IMR-90 (cell line): ENCODE data around the gene VAMP7. TPM values are rescaled to one million over a fixed set of nuclear protein-coding genes. Genes with fewer than 3 reads are reported as not detected.

Source experiments
- ATAC-seq: fragments of 200-7000 bp; cut with Tn5 transposase; 2 replicates; pipeline ENCODE4 v1.9.1; 2020; ENCODE audit warnings: low read depth, mild to moderate bottlenecking, moderate library complexity
- BruUV-seq: library from RNA; stranded (reverse); fragments of 400-500 nt; replicated peaks from 2 replicates; lab custom pipeline; 2021; lab: Mats Ljungman, UMichigan
- CTCF ChIA-PET: fragments of 300-600 bp; formaldehyde crosslinking; extraction: SDS; loops from one replicate; lab custom pipeline; 2021; ENCODE audit warnings: antibody characterized with exemption; lab: Yijun Ruan, JAX
- POLR2A ChIA-PET: fragments of 300-600 bp; sonication (Branson Sonifier 250); formaldehyde crosslinking; loops from one replicate; lab custom pipeline; 2022; ENCODE audit warnings: antibody characterized with exemption; ENCODE audit not compliant: unreplicated experiment; lab: Charles Lee
- DNase-seq: peaks from one replicate; pipeline ENCODE4 v3.0.0; 2013
- H2AFZ ChIP-seq: replicated peaks from 2 replicates; pipeline ENCODE3; 2013; ENCODE audit warnings: low read length, mild to moderate bottlenecking; ENCODE audit not compliant: poor library complexity
- H2AK5ac ChIP-seq: 2 replicates; pipeline ENCODE4 v1.6.1; 2013; ENCODE audit warnings: low read depth, low read length, inconsistent platforms
- H2AK9ac ChIP-seq: replicated peaks from 2 replicates; pipeline ENCODE3; 2013; ENCODE audit warnings: mild to moderate bottlenecking, low read depth, low read length, moderate library complexity; ENCODE audit not compliant: poor library complexity
- H2BK120ac ChIP-seq: 2 replicates; pipeline ENCODE4 v1.6.1; 2013; ENCODE audit warnings: low read depth, low read length, inconsistent platforms
- H2BK15ac ChIP-seq: 3 replicates; pipeline ENCODE4 v1.6.1; 2013; ENCODE audit warnings: low read depth, low read length, inconsistent platforms
- H2BK20ac ChIP-seq: 2 replicates; pipeline ENCODE4 v1.6.1; 2013; ENCODE audit warnings: low read depth, mild to moderate bottlenecking, inconsistent platforms, low read length, moderate library complexity
- H2BK5ac ChIP-seq: 2 replicates; pipeline ENCODE4 v1.6.1; 2013; ENCODE audit warnings: mild to moderate bottlenecking, low read depth, low read length, inconsistent platforms; ENCODE audit not compliant: poor library complexity, severe bottlenecking
- H3K14ac ChIP-seq: replicated peaks from 2 replicates; pipeline ENCODE4 v1.6.1; 2013; ENCODE audit warnings: low read depth, low read length, inconsistent platforms
- H3K18ac ChIP-seq: 2 replicates; pipeline ENCODE4 v1.6.1; 2013; ENCODE audit warnings: low read depth, low read length, control low read depth
- H3K23ac ChIP-seq: 2 replicates; pipeline ENCODE4 v1.6.1; 2013; ENCODE audit warnings: low read depth, low read length, inconsistent platforms
- H3K27ac ChIP-seq: 2 replicates; pipeline ENCODE4 v1.5.1; 2013; ENCODE audit warnings: mild to moderate bottlenecking, control low read depth, low read length; ENCODE audit not compliant: insufficient read depth
- H3K27me3 ChIP-seq: 2 replicates; pipeline ENCODE4 v1.6.1; 2013; ENCODE audit warnings: low read length; ENCODE audit not compliant: control insufficient read depth, insufficient read depth
- H3K36me3 ChIP-seq: 2 replicates; pipeline ENCODE4 v1.6.1; 2013; ENCODE audit warnings: low read length, mixed read lengths; ENCODE audit not compliant: control insufficient read depth, insufficient read depth
- H3K4ac ChIP-seq: 2 replicates; pipeline ENCODE4 v1.6.1; 2013; ENCODE audit warnings: low read depth, low read length, inconsistent platforms
- H3K4me1 ChIP-seq: 2 replicates; pipeline ENCODE4 v1.6.1; 2013; ENCODE audit warnings: low read length, mixed read lengths; ENCODE audit not compliant: control insufficient read depth, insufficient read depth
- H3K4me2 ChIP-seq: 2 replicates; pipeline ENCODE4 v1.6.1; 2013; ENCODE audit warnings: low read depth, mild to moderate bottlenecking, control low read depth, low read length, moderate library complexity
- H3K4me3 ChIP-seq: 2 replicates; pipeline ENCODE4 v1.5.1; 2013; ENCODE audit warnings: low read depth, mild to moderate bottlenecking, control low read depth, low read length, moderate library complexity; ENCODE audit not compliant: insufficient read depth
- H3K56ac ChIP-seq: 2 replicates; pipeline ENCODE4 v1.6.1; 2013; ENCODE audit warnings: low read length, inconsistent platforms; ENCODE audit not compliant: insufficient read depth; ENCODE audit errors: extremely low read depth
- H3K79me1 ChIP-seq, 2 experiments: 2 replicates each; pipeline ENCODE4 v1.6.1; 2013; ENCODE audit warnings: low read length in 2 of 2, inconsistent platforms in 1 of 2, low read depth in 1 of 2
- H3K9ac ChIP-seq: 2 replicates; pipeline ENCODE4 v1.6.1; 2013; ENCODE audit warnings: low read depth, low read length, control low read depth
- H3K9me1 ChIP-seq: 2 replicates; pipeline ENCODE4 v1.6.1; 2013; ENCODE audit warnings: low read length, inconsistent platforms; ENCODE audit not compliant: insufficient read depth
- H3K9me3 ChIP-seq: 2 replicates; pipeline ENCODE4 v1.6.1; 2013; ENCODE audit warnings: low read length; ENCODE audit not compliant: control insufficient read depth, insufficient read depth
- H4K20me1 ChIP-seq: 2 replicates; pipeline ENCODE4 v1.6.1; 2013; ENCODE audit warnings: low read length, inconsistent platforms; ENCODE audit not compliant: insufficient read depth
- H4K5ac ChIP-seq: 2 replicates; pipeline ENCODE4 v1.6.1; 2013; ENCODE audit warnings: mild to moderate bottlenecking, low read depth, low read length, control low read depth
- H4K8ac ChIP-seq, 2 experiments: 2 replicates each; pipeline ENCODE4 v1.6.1; 2013; ENCODE audit warnings: low read depth in 2 of 2, low read length in 2 of 2, control low read depth in 1 of 2, inconsistent platforms in 1 of 2
- H4K91ac ChIP-seq: 2 replicates; pipeline ENCODE4 v1.6.1; 2013; ENCODE audit warnings: low read depth, low read length, inconsistent platforms; ENCODE audit not compliant: insufficient read depth
- NFE2L2 ChIP-seq: fragments of 150-350 bp; IDR thresholded peaks from 2 replicates; pipeline ENCODE4 v1.6.1; 2016; ENCODE audit warnings: low read depth, mild to moderate bottlenecking, low read length
- WGBS, 2 experiments: methylation state at CpG; one replicate each; pipeline versions ENCODE4 v1.1.5 to v1.1.7; 2013; ENCODE audit warnings: missing lambda C conversion rate in 2 of 2; ENCODE audit not compliant: insufficient read length in 1 of 2; ENCODE audit errors: extremely low coverage in 2 of 2; 5-methylcytosine and 5-hydroxymethylcytosine counted together
- dilution Hi-C: fragments of 300-500 bp; cut with HindIII; formaldehyde crosslinking; loops from one replicate; pipeline ENCODE4 v1.14.3; 2018; ENCODE audit warnings: low sequenced_read_pairs; ENCODE audit not compliant: unreplicated experiment
- in situ Hi-C: fragments of 300-500 bp; cut with MboI; formaldehyde crosslinking; loops from 3 replicates; pipeline ENCODE4 v1.14.3; 2019; ENCODE audit warnings: low sequenced_read_pairs, inconsistent platforms, mixed read lengths
- intact Hi-C: fragments of 100-400 bp; cut with micrococcal nuclease; formaldehyde crosslinking; loops from 2 replicates; pipeline ENCODE4 v1.10.0; 2022
- polyA plus RNA-seq, 3 experiments: library from polyadenylated mRNA; depleted of rRNA; stranded (reverse); fragments of >200 nt; gene quantifications; 2 replicates each; pipeline ENCODE4 v1.2.3, GENCODE V29; 2012; ENCODE audit warnings: low replicate concordance in 1 of 3
- total RNA-seq: library from RNA; depleted of rRNA; stranded (reverse); fragments of >200 nt; gene quantifications from 2 replicates; pipeline ENCODE4 v1.2.3, GENCODE V29; 2012

Gene VAMP7
- total and polyA plus RNA-seq, 2 of the 4 experiments (the other 2 are of a cell fraction), result 21.7 to 39.1 TPM

- in situ Hi-C loops, result no loop called here
- no peak overlapping the region for H2BK20ac ChIP-seq
- DNase-seq (no peak), ATAC-seq (no peak)
- no peaks in the 10 kb centered on the region for H3K79me1 ChIP-seq
- dilution Hi-C loops, result no loop called here
- H2AK9ac ChIP-seq, result no peak overlapping the region
- H3K27me3 ChIP-seq, result no peaks in the 10 kb centered on the region
- no peak overlapping the region for H2AFZ ChIP-seq
- no peak overlapping the region for H3K18ac ChIP-seq
- no CpG with 5 or more reads among the region's 3 CpGs for WGBS, 2 experiments
- H3K23ac ChIP-seq, result no peak overlapping the region
- no peak overlapping the region for H2BK5ac ChIP-seq
- H2AK5ac ChIP-seq, result no peak overlapping the region
- no peak overlapping the region for H3K4me2 ChIP-seq
- no peaks in the 10 kb centered on the region for H4K20me1 ChIP-seq
- H2BK120ac ChIP-seq, result no peak overlapping the region
- BruUV-seq, result no TSS peak
- H3K36me3 ChIP-seq, result no peaks in the 10 kb centered on the region
- no peaks in the 10 kb centered on the region; the same call in 1 of the 2 replicates for H3K9me3 ChIP-seq
- TF ChIP-seq NFE2L2, result no peak
- no peaks in the 10 kb centered on the region for H3K9me1 ChIP-seq
- H3K27ac ChIP-seq, result no peak overlapping the region
- H3K4me3 ChIP-seq, result no peak overlapping the region
- no peak overlapping the region for H4K91ac ChIP-seq
- H2BK15ac ChIP-seq, result no peak overlapping the region
- no peak overlapping the region for H3K9ac ChIP-seq
- no peak overlapping the region for H4K8ac ChIP-seq
- H4K5ac ChIP-seq, result no peak overlapping the region
- intact Hi-C loops, result no loop called here
- no peak overlapping the region for H3K56ac ChIP-seq
- H3K4ac ChIP-seq, result no peak overlapping the region
- ChIA-PET POLR2A (no interaction called here), CTCF (no interaction called here)
- H3K4me1 ChIP-seq, result no peaks in the 10 kb centered on the region
- H3K14ac ChIP-seq, result no peak overlapping the region
These were observed 86.6 kb downstream of the VAMP7 start for GRCh38 chrX:155967653-155968325.
